HL-60 (cell line): ENCODE data around the gene ZMIZ1.

Source experiments
- CTCF ChIP-seq: IDR thresholded peaks from one replicate; pipeline ENCODE4 v1.5.1; 2011; ENCODE audit warnings: low read length, control low read depth, inconsistent platforms; ENCODE audit not compliant: insufficient read depth
- GABPA ChIP-seq: IDR thresholded peaks from 2 replicates; pipeline ENCODE4 v1.6.1; 2012; ENCODE audit warnings: low read depth
- POLR2AphosphoS5 ChIP-seq: IDR thresholded peaks from 2 replicates; pipeline ENCODE4 v1.6.1; 2012; ENCODE audit warnings: low read depth
- REST ChIP-seq: IDR thresholded peaks from 2 replicates; pipeline ENCODE4 v1.6.1; 2012; ENCODE audit warnings: low read depth; ENCODE audit not compliant: insufficient replicate concordance
- SPI1 ChIP-seq: IDR thresholded peaks from 2 replicates; pipeline ENCODE4 v1.6.1; 2012; ENCODE audit warnings: low read depth, mild to moderate bottlenecking, borderline replicate concordance

GRCh38 chr10:79149345-79149661 lies 80.5 kb downstream of the ZMIZ1 start:
- TF ChIP-seq CTCF (no peak), REST (no peak), POLR2AphosphoS5 (no peak), SPI1 (no peak), GABPA (no peak)
